DMS79 treated with DMSO at 0.1 percent for 48 hours (cell line): Measurements from ENCODE around the gene USP30.

ENCODE experiments used
- DNase-seq: peaks from one replicate; lab custom pipeline; 2025; lab: John Stamatoyannopoulos, UW

The USP30 gene

DNA sequence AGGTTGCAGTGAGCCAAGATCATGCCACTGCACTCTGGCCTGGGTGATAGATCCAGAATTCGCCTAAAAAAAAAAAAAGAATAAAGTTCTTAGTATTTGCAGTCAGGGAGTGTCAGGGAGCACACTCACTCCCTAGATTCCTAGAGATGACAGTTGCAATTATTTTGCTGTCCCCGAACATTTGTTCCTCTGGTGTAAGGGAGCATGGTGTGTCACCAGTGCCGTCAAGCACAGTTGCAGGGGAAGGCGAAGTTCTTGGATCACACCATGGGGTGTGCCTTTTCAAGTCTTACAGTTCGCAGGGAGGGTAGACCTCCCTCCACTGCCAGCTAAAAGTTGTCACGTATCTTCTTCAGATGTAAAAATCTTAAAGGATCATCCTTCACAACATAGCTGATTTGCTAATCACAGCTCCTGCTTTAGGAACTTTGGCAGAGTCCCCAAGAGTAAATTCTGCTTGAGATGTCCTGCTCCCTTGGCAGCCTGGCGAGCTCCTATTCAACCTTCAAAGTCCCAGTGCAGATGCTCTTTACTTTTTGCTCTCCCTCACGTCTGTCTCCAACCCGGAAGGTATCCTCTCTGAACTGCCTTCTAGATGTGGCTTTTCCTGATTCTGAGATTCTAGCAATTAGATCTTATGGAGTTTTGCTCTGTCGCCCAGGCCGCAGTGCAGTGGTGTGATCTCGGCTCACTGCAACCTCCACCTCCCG lies 75.3 kb downstream of the USP30 start:
- DNase-seq: no peak

GRCh38 chr12:109130297-109131153 lies 78.1 kb downstream of the USP30 start:
- no peak for DNase-seq

- DNase-seq: peak; percentile 29
These were observed 79.0 kb downstream of the USP30 start for GRCh38 chr12:109131154-109132050.

- no peak for DNase-seq
These were observed 82.0 kb downstream of the USP30 start for GRCh38 chr12:109134186-109134917.

DNA sequence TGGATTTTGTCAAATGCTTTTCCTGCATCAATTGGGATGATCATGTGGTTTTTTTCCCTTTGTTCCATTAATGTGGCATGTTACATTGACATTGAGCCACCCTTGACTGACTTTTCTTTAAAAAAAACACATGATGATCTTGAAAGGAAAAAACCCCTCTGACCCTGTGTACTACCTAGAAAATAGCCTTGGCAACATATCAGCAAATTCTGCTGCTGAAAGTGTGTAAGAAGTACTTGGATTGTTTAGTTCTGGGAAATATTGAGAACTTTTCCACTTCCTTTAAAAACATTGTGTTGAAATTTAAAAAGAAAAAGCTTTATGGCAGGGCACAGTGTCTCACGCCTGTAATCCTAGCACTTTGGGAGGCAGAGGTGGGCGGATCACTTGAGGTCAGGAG lies 84.7 kb downstream of the USP30 start:
- no peak for DNase-seq
